ENCODE measurements around the gene HBG1. TPM values are rescaled to one million over a fixed set of nuclear protein-coding genes. Genes with fewer than 3 reads are reported as not detected.

HBG1 gene
- total RNA-seq, 1 experiment from 2014 or later: not detected

GRCh38 chr11:5223686-5224085, 26.0 kb downstream of the HBG1 start:
- H3K14ac ChIP-seq (ENCODE audit: insufficient read depth, low read length): no peak overlapping the region
- DNase-seq: no peak
- H4K8ac ChIP-seq (replicated peaks; ENCODE audit: insufficient read length, low read depth, low read length): no peak overlapping the region
- Mint-ChIP-seq H3K9me3 (peaks cover 25 to 29% of the 10 kb centered on the region in 2 experiments), H3K27me3 (ENCODE audit: low read depth) (no peaks in the 10 kb centered on the region), H3K4me3 (no peak overlapping the region), H3K27ac (no peak overlapping the region), H3K4me1 (no peaks in the 10 kb centered on the region), H3K36me3 (ENCODE audit: insufficient read depth in 1 of 3, low read depth in 3 of 3) (peaks cover 6 to 23% (median 16%) of the 10 kb centered on the region in 3 experiments; a peak in 6 of 7 replicates)
- H3K27ac ChIP-seq (ENCODE audit: insufficient read length, low read depth, low read length): no peak overlapping the region
- no peaks in the 10 kb centered on the region for H3K9me3 ChIP-seq (ENCODE audit: control insufficient read depth, low read depth, low read length)
- H4K20me1 ChIP-seq (ENCODE audit: control insufficient read depth, insufficient read depth, insufficient read length): no peaks in the 10 kb centered on the region
- H3K4ac ChIP-seq (ENCODE audit: low read depth, low read length): no peak overlapping the region
- H2BK5ac ChIP-seq (ENCODE audit: insufficient read length, low read length): no peak overlapping the region
- H3K23ac ChIP-seq (ENCODE audit: insufficient read length, low read depth, low read length): no peak overlapping the region
- no peak overlapping the region for H3K4me2 ChIP-seq (ENCODE audit: insufficient read depth, insufficient read length, low read length)
- no peaks in the 10 kb centered on the region for H3K4me1 ChIP-seq (ENCODE audit: insufficient read depth, low read length)
- no peak overlapping the region for H3K9ac ChIP-seq (ENCODE audit: extremely low read depth, insufficient read length, low read length)
- no peak overlapping the region for H4K5ac ChIP-seq (ENCODE audit: insufficient read length, low read depth, low read length)
- no peak overlapping the region for H2AFZ ChIP-seq (ENCODE audit: low read length)
- no peak overlapping the region for H4K91ac ChIP-seq (ENCODE audit: insufficient read length, low read depth, low read length)
- WGBS (ENCODE audit: extremely low coverage, insufficient read length, low lambda C conversion rate): no CpG with 5 or more reads among the region's 1 CpG
- H3K56ac ChIP-seq (ENCODE audit: insufficient read length, low read depth, low read length): no peak overlapping the region
- H3K27me3 ChIP-seq (ENCODE audit: insufficient read depth, low read length): no peaks in the 10 kb centered on the region
- no peak overlapping the region for H3K18ac ChIP-seq (ENCODE audit: insufficient read length, low read depth, low read length)
- no peak overlapping the region for H2BK15ac ChIP-seq (ENCODE audit: low read depth, low read length)
- H2BK12ac ChIP-seq (ENCODE audit: insufficient read length, low read depth, low read length): no peak overlapping the region
- TF ChIP-seq CTCF (conservative IDR thresholded peaks at IDR 0.05): no peak
- no peak overlapping the region for H3T11ph ChIP-seq (ENCODE audit: low read length)
- H3K79me1 ChIP-seq (ENCODE audit: insufficient read depth, low read depth, low read length, poor library complexity, severe bottlenecking): no peaks in the 10 kb centered on the region
- no peak overlapping the region for H2BK120ac ChIP-seq (ENCODE audit: low read depth, low read length, poor library complexity, severe bottlenecking)
- no peaks in the 10 kb centered on the region for H3K79me2 ChIP-seq (ENCODE audit: insufficient read depth, low read length)
- no peak overlapping the region for H2BK20ac ChIP-seq (ENCODE audit: low read depth, low read length, poor library complexity, severe bottlenecking)
- no peaks in the 10 kb centered on the region for H3K23me2 ChIP-seq (ENCODE audit: insufficient read length, low read depth, low read length, poor library complexity, severe bottlenecking)
- no peak overlapping the region for H2AK5ac ChIP-seq (ENCODE audit: insufficient read length, low read length)
